Inferior parietal cortex (tissue), 1 donor: ENCODE data around the gene DCLRE1C.
"Not testable (repeated sequence)": the region's sequence is repeated elsewhere in the genome, so short reads cannot be mapped to it uniquely, and the experiment has no call there.

Experiments
- DNase-seq: peaks from one replicate; pipeline ENCODE4 v3.0.0-alpha.2; 2016; ENCODE audit errors: extremely low spot score

The DCLRE1C gene

DNA sequence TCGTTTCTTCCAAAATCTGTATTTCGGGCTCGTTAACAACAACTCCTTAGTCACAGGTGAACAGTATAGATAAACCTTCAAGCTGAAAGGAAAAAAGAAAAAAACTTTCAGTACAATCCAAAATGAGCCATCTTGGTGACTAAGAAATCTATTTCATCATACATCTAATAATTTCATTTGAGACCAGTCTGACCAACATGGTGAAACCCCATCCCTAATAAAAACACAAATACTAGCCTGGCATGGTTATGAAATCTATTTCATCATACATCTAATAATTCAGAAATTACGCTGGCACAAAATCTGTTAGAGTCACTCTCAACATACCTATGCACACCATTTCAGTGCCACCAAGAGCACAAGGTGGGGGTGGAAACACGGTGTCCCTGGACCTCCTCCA is 8.8 kb downstream of the DCLRE1C start:
- no peak for DNase-seq

DNA sequence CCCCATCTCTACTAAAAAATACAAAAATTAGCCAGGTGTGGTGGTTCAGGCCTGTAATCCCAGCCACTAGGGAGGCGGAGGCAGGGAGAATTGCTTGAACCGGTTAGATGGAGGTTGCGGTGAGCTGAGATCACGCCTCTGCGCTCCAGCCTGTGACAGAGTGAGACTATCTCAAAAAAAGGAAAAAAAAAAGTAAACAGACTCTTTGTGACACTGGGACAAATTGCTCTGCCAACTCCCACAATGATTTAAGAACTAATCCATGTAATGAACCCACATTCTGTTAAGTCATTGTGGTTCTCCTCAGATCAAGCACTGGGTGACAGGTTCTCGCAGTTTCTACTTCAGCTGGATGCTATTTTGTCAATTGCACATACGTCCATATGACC is 11.0 kb downstream of the DCLRE1C start:
- DNase-seq = not testable (repeated sequence)

- DNase-seq = not testable (repeated sequence)
Observed at GRCh38 chr10:14942147-14942949, 11.5 kb downstream of the DCLRE1C start.

DNA sequence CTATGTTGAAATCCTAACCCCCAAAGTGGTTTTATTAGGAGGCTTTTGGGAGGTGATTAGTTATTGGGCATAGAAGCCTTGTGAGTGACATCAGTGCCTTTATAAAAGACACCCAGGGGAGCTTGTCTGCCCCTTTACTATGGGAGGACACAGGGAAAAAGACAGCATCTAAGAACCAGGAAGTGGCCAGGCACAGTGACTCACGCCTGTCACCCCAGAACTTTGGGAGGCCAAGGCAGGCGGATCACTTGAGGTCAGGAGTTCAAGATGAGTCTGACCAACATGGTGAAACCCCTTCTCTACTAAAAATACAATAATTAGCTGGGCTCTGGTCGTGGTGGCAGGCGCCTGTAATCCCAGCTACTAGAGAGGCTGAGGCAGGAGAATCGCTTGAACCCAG is 14.9 kb downstream of the DCLRE1C start:
- not testable (repeated sequence) for DNase-seq

DNA sequence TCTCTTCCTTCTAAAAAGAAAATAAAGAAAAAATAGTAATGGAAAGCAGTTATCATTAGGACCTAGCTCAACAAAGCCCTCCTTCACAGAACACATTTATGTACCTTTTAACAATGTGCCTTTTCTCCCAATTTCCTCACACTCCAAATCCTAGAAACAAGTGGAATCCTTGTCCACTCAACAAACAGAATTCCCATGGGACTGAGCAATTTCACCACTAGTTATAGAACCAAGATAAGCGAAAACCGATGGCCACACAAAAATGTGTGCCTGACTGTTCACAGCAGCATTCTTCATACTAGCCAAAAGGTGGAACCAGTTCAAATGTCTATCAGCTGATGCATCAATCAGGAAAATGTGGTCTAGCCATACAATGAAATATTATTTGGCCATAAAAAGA is 17.3 kb downstream of the DCLRE1C start:
- no peak for DNase-seq

GRCh38 chr10:14930610-14931009 is 23.3 kb downstream of the DCLRE1C start:
- no peak for DNase-seq

GRCh38 chr10:14926722-14927416 is 27.0 kb downstream of the DCLRE1C start:
- no peak for DNase-seq

DNA sequence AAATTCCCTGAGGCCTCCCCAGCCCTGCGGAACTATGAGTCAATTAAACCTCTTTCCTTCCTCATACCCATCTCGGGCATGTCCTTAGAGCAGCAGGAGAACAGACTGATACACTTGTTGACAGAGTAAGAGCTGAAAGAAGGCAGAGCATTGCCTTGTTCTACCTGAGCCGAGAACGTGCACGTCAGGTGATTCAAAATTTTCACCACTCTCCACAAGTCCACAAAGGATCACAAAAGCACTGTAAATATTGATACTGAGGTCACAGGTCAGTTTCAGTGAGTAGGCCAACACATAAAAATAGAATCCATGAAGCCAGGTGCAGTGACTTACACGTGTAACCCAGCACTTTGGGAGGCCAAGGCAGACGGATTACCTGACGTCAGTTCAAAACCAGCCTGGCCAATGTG is 27.8 kb downstream of the DCLRE1C start:
- no peak for DNase-seq

GRCh38 chr10:14925268-14925667 is 28.6 kb downstream of the DCLRE1C start:
- no peak for DNase-seq

DNA sequence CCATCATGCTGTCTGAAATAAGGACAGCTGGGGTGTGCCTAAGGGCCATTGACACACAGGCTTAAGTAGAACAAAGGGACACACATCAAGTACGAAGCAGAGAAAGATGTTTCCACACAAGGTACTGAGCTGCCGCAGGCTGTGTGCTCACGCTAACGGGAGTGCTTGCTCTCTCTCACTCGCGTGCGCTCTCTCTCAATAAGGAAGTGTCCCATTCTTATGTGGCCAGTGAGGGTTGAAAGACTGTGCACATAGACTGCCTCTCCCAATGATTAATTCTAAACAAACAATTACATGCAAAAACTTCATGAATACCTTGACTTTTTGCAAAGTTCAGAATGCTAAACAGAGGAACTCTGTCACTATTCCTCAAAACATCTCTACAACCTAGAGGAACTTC is 29.9 kb downstream of the DCLRE1C start:
- no peak for DNase-seq

DNA sequence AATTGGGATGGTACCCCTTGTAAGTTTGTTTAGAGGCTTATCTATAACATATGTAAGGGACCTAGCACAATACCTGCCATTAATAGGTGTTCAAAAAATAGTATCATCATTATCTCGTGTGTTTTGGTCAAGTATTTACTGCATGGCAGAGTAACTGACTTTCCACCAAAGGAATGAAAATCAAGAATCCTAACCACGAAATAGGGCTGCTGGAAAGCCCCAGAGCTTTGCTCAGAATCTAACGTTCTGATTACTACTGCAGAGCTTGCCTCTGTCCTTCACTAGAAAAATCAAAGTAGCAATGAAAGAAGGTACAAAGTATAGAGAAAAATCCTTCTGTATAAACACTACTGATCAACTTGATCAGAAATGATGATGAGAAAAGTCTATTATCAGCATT is 34.9 kb downstream of the DCLRE1C start:
- DNase-seq = no peak

DNA sequence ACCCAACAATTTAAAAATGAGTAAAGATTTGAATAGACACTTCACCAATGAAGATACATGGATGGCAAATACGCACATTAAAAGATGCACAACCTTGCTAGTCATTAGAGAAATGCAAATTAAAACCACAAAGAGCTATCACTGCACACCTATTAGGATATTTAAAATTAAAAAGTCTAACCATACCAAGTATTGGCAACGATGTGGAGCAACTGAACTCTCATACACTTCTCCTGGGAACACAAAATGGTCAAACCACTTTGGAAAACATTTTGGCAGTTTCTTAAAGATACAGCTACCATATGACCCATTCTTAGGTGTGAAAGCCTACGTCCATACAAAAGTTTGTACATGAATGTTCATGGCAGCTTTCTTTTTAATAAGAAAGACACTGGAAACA is 36.1 kb downstream of the DCLRE1C start:
- no peak for DNase-seq

- no peak for DNase-seq
Observed at GRCh38 chr10:14916600-14916999, 37.3 kb downstream of the DCLRE1C start.

DNA sequence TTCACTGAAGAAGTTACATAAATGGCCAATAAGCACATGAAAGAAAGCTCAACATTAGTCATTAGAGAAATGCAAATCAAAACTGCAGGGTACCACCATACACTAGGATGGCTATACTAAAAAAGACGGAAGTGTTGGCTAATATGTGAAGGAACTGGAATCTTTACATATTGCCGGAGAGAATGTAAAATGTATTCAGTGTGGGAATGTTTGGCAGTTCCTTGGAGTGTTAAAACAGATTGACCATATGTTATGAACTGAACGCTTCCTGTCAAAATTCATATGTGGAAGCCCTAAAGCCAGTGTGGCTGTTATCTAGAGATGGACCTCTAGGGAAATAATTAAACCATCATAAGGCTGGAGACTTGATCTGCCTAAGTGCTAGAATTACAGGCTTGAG is 42.1 kb downstream of the DCLRE1C start:
- DNase-seq = no peak

DNA sequence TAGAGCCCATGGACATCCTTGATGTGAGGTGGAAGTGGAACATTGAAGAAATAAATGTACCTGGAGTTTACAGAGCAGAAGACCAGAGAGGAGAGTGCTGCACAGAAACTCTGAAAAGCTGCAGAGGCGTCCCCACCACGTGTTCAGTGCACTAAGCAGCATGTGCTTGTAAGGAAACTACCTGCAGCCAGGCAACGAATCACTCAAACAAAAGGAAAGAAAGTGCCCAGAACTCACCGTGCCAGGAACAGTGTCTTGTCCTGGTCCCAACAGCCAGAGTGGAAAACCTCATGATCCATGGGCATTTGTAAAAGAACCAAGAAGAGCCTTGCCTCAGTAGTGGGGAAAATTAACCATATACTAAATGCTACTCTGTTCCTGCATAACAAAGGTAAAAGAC is 42.9 kb downstream of the DCLRE1C start:
- DNase-seq = no peak

- no peak for DNase-seq
Observed at GRCh38 chr10:14909101-14909500, 44.8 kb downstream of the DCLRE1C start.

DNA sequence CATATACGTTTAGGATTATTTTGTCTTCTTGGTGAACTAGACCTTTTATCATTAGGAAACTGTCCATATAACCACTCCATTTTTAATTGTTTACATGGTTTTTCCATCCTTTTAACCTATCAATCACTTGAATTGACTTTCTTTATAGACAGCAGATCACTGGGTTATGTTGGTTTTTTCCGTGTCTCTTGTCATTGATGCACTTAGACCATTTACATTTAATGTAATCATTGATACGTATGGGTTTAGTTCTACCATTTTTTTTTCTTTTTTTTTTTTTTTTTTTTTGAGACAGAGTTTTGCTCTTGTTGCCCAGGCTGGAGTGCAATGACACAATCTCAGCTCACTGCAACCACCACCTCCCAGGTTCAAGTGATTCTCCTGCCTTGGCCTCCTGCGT is 46.3 kb downstream of the DCLRE1C start:
- DNase-seq = not testable (repeated sequence)

DNA sequence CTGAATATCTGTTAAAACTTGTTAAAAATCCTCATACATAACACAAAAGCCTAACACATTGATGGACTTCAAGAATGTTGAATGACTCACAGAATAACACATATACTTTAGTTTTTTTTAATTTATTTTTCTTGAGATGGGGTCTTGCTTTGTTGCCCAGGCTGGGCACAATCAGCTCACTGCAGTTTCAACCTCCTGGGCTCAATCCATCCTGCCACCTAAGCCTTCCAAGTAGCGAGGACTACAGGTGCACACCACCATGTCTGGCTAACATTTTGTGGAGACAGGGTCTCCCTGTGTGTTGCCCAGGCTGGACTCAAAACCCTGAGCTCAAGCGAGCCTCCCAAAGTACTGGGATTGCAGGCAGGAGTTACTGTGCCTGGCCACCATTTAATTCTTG is 47.1 kb downstream of the DCLRE1C start:
- no peak for DNase-seq

DNA sequence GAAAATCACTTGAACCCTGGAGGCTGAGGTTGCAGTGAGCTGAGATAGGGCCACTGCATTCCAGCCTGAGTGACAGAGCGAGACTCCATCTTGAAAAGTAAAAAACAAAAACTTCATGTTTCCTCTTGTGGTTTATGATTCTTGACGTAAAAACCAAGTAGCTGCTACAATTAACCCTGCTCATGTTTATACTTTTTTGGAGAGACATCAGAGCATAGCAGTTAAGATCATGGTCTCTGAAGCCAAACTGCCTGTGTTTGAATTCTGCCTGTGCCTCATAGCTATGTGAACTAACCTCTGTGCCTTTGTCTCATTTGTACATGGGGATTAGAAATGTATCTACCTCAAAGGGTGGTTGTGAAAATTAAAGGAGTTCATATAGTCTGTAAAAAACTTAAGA is 48.0 kb downstream of the DCLRE1C start:
- DNase-seq = no peak

GRCh38 chr10:14904864-14905263 is 49.0 kb downstream of the DCLRE1C start:
- DNase-seq = no peak

DNA sequence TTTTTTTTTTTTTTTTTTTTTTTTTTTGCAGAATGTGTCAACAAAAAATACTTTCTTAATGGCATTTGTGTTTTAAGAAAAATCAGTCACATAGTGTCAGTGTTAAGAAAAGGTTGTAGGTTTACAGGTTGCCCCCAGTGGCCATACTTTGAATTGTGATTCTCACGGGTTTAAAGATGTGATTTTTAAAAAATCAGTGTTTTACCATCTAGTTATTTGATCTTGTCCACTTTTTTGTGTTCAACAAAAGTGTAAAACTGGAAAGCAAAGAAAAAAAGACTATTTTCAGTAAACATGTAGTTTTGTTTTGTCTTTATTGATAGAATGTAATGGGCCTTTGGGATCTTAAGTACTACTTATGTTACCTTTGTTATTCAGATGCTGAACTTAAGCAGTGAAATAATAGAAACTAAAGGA is 49.6 kb downstream of the DCLRE1C start:
- no peak for DNase-seq

- no peak for DNase-seq
Observed at GRCh38 chr10:14891151-14891550, 62.7 kb downstream of the DCLRE1C start.

DNA sequence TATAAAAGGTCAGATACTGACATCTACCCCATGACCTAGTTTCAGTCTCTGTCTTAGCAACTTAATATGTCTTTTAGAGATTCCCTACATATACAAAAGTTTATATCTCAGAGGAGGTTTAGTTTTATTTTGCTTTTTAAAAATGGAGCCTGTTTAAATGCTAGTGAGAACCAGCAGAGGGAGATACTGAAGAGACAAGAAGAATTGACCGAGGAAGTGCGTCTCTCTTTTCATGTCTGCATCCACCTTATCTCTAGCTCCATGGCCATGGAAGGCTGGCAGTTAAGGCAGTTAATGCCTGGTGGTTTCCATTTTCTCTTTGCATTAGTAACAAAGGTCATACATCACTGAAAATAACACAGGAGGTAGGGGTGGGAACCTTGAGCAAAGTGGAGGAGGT is 64.6 kb downstream of the DCLRE1C start:
- no peak for DNase-seq
